A204.1 (cell line): ENCODE measurements around the gene MAGEA2.
"Not testable (repeated sequence)": the region's sequence is repeated elsewhere in the genome, so short reads cannot be mapped to it uniquely, and the experiment has no call there.

Experiments used
- FAIRE-seq: peaks from 2 replicates; lab custom pipeline; 2012; peaks lifted over from hg19 to GRCh38; lab: Jason Lieb, UNC

MAGEA2 gene

GRCh38 chrX:152706500-152706899, 47.1 kb downstream of the MAGEA2 start:
- not testable (repeated sequence) for FAIRE-seq

DNA sequence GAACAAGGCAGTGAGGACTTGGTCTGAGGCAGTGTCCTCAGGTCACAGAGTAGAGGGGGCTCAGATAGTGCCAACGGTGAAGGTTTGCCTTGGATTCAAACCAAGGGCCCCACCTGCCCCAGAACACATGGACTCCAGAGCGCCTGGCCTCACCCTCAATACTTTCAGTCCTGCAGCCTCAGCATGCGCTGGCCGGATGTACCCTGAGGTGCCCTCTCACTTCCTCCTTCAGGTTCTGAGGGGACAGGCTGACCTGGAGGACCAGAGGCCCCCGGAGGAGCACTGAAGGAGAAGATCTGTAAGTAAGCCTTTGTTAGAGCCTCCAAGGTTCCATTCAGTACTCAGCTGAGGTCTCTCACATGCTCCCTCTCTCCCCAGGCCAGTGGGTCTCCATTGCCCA, 53.3 kb downstream of the MAGEA2 start:
- not testable (repeated sequence) for FAIRE-seq
